ENCODE measurements around the gene GPC6. TPM values are rescaled to one million over a fixed set of nuclear protein-coding genes. Genes with fewer than 3 reads are reported as not detected.

GPC6 gene
- total RNA-seq, 1 donor, result 77.8 TPM

DNA sequence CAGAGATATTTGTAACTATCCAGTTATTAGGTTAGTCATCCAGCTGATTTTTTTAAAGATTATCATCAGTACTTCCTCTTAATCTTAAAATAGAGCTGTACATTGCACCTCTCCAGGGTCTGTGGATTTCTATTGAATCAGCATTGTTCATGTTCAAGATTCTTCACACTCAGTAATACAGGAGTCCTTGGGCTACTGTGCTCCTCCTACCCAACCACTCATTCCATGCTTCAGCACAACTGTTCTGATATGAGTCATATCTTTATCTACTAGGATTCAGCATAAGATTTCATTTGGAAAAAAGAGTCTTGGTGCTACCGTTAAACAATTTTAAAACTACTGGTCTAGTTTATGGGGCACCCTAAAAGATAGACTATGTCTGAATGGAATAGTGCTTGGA is 895.1 kb downstream of the GPC6 start:
- TF ChIP-seq, protein P1, sequence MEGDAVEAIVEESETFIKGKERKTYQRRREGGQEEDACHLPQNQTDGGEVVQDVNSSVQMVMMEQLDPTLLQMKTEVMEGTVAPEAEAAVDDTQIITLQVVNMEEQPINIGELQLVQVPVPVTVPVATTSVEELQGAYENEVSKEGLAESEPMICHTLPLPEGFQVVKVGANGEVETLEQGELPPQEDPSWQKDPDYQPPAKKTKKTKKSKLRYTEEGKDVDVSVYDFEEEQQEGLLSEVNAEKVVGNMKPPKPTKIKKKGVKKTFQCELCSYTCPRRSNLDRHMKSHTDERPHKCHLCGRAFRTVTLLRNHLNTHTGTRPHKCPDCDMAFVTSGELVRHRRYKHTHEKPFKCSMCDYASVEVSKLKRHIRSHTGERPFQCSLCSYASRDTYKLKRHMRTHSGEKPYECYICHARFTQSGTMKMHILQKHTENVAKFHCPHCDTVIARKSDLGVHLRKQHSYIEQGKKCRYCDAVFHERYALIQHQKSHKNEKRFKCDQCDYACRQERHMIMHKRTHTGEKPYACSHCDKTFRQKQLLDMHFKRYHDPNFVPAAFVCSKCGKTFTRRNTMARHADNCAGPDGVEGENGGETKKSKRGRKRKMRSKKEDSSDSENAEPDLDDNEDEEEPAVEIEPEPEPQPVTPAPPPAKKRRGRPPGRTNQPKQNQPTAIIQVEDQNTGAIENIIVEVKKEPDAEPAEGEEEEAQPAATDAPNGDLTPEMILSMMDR (IDR thresholded peaks at IDR 0.05; ENCODE audit: extremely low read depth, low read depth, low read length), result no peak
- Histone ChIP-seq H3K4me1 (ENCODE audit: insufficient read depth, low read length) (peaks cover 10% of the 10 kb centered on the region), H3K27me3 (ENCODE audit: insufficient read depth, low read length) (no peaks in the 10 kb centered on the region), H3K4me3 (ENCODE audit: insufficient read depth, low read length) (no peak overlapping the region), H4K20me1 (ENCODE audit: insufficient read depth, low read length) (no peaks in the 10 kb centered on the region), H3K4me2 (ENCODE audit: insufficient read depth, low read length) (no peak overlapping the region), H3K36me3 (ENCODE audit: insufficient read depth, low read length) (no peaks in the 10 kb centered on the region), H2AFZ (ENCODE audit: low read length) (no peak overlapping the region), H3K79me2 (ENCODE audit: insufficient read depth, low read length) (no peaks in the 10 kb centered on the region), H3K27ac (ENCODE audit: low read depth, low read length) (no peak overlapping the region), H3K9me3 (ENCODE audit: low read depth, low read length) (no peaks in the 10 kb centered on the region)
- peak; percentile 29 for DNase-seq (ENCODE audit: insufficient read length, low spot score, missing footprints)

DNA sequence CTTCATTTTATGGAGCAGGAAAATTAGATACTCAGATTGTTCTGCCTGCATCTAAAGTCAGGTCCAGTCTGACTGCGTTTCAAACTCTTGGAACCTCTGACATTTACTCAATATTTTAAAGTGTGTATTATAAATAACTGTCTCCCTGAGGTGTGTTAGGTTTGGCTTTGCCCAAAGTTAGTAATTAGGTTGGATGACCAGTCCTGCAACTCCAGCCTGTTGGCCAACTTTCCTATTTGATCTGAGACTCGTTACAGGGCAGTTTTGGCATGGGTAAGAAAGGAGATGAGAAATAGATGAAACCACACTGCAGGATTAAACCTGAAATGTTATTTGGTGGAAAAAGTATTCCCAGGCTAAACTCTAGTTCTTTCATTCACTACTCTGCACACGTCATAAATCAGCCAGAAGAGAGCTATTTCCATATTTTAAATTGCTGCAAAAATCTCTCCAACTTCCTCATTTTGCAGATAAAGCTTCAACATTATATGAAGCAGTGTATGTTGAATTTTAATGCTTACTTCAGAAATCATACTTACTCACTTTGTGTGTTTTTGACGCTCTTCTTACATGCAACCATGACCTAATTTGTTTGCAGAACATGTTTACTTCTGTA is 895.8 kb downstream of the GPC6 start:
- TF ChIP-seq, protein P1 (IDR thresholded peaks at IDR 0.05; ENCODE audit: extremely low read depth, low read depth, low read length), result no peak
- Histone ChIP-seq H3K27me3 (ENCODE audit: insufficient read depth, low read length) (no peaks in the 10 kb centered on the region), H3K79me2 (ENCODE audit: insufficient read depth, low read length) (no peaks in the 10 kb centered on the region), H4K20me1 (ENCODE audit: insufficient read depth, low read length) (no peaks in the 10 kb centered on the region), H3K9me3 (ENCODE audit: low read depth, low read length) (no peaks in the 10 kb centered on the region), H3K4me1 (ENCODE audit: insufficient read depth, low read length) (peaks cover 10% of the 10 kb centered on the region), H3K4me3 (ENCODE audit: insufficient read depth, low read length) (no peak overlapping the region), H3K27ac (ENCODE audit: low read depth, low read length) (no peak overlapping the region), H2AFZ (ENCODE audit: low read length) (no peak overlapping the region), H3K36me3 (ENCODE audit: insufficient read depth, low read length) (no peaks in the 10 kb centered on the region), H3K4me2 (ENCODE audit: insufficient read depth, low read length) (no peak overlapping the region)
- no peak for DNase-seq (ENCODE audit: insufficient read length, low spot score, missing footprints)

DNA sequence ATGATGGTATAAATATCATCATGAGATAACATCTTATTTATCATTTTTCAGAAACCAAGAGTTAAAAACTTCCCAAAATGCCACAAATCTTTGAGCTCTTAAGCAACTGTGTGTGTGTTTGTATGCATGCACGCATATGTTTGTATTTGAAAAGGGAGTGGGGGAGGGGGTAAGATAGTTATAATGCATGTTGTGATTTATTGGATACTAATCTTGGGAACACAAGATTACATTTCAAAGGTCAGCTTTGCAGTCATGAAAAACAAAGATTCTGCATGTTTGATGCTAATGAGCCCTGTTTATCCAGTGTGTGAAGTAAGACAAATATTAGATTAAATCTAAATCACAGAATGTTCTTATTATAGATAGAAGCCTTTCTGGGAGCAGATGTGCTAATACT is 897.0 kb downstream of the GPC6 start:
- Histone ChIP-seq H3K36me3 (ENCODE audit: insufficient read depth, low read length) (no peaks in the 10 kb centered on the region), H3K4me1 (ENCODE audit: insufficient read depth, low read length) (peaks cover 10% of the 10 kb centered on the region), H2AFZ (ENCODE audit: low read length) (no peak overlapping the region), H3K79me2 (ENCODE audit: insufficient read depth, low read length) (no peaks in the 10 kb centered on the region), H4K20me1 (ENCODE audit: insufficient read depth, low read length) (no peaks in the 10 kb centered on the region), H3K4me3 (ENCODE audit: insufficient read depth, low read length) (no peak overlapping the region), H3K9me3 (ENCODE audit: low read depth, low read length) (no peaks in the 10 kb centered on the region), H3K4me2 (ENCODE audit: insufficient read depth, low read length) (no peak overlapping the region), H3K27me3 (ENCODE audit: insufficient read depth, low read length) (no peaks in the 10 kb centered on the region), H3K27ac (ENCODE audit: low read depth, low read length) (no peak overlapping the region)
- TF ChIP-seq, protein P1 (IDR thresholded peaks at IDR 0.05; ENCODE audit: extremely low read depth, low read depth, low read length), result no peak
- no peak for DNase-seq (ENCODE audit: insufficient read length, low spot score, missing footprints)

DNA sequence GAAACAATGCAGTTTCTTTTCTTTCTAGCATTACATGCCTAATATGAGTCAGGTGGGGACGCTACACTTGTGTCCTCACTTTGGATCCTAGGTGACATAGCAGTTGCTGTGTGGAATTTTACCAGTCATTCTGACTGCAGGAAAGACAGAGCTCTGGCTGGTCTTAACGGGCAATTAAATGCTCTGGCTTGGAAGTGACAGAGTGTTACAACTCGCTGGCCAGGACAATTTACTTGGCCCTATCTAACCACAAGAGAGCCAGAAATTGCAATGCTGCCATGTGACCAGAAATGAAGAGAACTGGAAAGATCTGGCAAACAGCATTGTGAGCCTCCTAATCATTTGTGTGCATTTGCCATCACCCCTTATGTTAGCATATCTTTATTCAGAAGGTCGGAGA is 901.8 kb downstream of the GPC6 start:
- H3K4me2 ChIP-seq (ENCODE audit: insufficient read depth, low read length), result no peak overlapping the region
- H3K79me2 ChIP-seq (ENCODE audit: insufficient read depth, low read length), result no peaks in the 10 kb centered on the region
- no peaks in the 10 kb centered on the region for H3K27me3 ChIP-seq (ENCODE audit: insufficient read depth, low read length)
- H3K4me1 ChIP-seq (ENCODE audit: insufficient read depth, low read length), result peaks cover 3% of the 10 kb centered on the region
- no peak overlapping the region for H3K27ac ChIP-seq (ENCODE audit: low read depth, low read length)
- TF ChIP-seq, protein P1 (IDR thresholded peaks at IDR 0.05; ENCODE audit: extremely low read depth, low read depth, low read length), result no peak
- no peak overlapping the region for H3K4me3 ChIP-seq (ENCODE audit: insufficient read depth, low read length)
- H2AFZ ChIP-seq (ENCODE audit: low read length), result no peak overlapping the region
- no peaks in the 10 kb centered on the region for H3K9me3 ChIP-seq (ENCODE audit: low read depth, low read length)
- H4K20me1 ChIP-seq (ENCODE audit: insufficient read depth, low read length), result no peaks in the 10 kb centered on the region
- DNase-seq (ENCODE audit: insufficient read length, low spot score, missing footprints), result no peak
- no peaks in the 10 kb centered on the region for H3K36me3 ChIP-seq (ENCODE audit: insufficient read depth, low read length)

Measured in osteoblast (primary cell).